ENCODE results near the gene NCK2. TPM values are rescaled to one million over a fixed set of nuclear protein-coding genes. Genes with fewer than 3 reads are reported as not detected.

The NCK2 gene
- polyA plus RNA-seq, 1 experiment, result 20.5 TPM

DNA sequence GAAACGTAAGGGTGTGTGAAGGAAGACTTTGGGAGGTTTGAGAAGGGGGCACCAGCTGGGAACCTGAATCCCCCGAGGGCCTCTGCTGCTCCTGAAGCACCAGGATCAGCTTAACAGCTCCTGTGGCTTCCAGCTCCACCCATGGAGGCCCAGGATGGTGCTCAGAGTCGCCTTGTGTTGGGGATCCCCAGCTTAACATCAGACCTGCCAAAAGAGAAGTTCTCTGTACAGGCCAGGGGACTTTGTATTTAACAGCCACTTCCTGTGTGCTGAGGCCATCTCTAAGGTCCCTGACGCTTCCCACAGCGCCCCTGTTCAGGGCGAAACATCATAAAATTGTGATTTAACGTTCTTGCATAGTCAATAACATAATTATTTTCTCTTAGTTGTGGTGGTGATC lies 77.5 kb downstream of the NCK2 start:
- CTCF ChIA-PET, result interaction anchor here (0.8 kb wide), 1 partner anchor 10 kb away, joined by 3 read pairs; no protein-coding TSS in a partner anchor
- TF ChIP-seq, protein P1, sequence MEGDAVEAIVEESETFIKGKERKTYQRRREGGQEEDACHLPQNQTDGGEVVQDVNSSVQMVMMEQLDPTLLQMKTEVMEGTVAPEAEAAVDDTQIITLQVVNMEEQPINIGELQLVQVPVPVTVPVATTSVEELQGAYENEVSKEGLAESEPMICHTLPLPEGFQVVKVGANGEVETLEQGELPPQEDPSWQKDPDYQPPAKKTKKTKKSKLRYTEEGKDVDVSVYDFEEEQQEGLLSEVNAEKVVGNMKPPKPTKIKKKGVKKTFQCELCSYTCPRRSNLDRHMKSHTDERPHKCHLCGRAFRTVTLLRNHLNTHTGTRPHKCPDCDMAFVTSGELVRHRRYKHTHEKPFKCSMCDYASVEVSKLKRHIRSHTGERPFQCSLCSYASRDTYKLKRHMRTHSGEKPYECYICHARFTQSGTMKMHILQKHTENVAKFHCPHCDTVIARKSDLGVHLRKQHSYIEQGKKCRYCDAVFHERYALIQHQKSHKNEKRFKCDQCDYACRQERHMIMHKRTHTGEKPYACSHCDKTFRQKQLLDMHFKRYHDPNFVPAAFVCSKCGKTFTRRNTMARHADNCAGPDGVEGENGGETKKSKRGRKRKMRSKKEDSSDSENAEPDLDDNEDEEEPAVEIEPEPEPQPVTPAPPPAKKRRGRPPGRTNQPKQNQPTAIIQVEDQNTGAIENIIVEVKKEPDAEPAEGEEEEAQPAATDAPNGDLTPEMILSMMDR (IDR thresholded peaks at IDR 0.05; ENCODE audit: low read depth, low read length), result no peak
- H3K27ac ChIP-seq (ENCODE audit: low read depth, low read length), result no peak overlapping the region
- POLR2A ChIA-PET, result no interaction called here
- no peak for DNase-seq (ENCODE audit: low read depth, low spot score)
- no peaks in the 10 kb centered on the region for H3K9me3 ChIP-seq (ENCODE audit: control insufficient read depth, insufficient read depth, low read length)
- H3K27me3 ChIP-seq (ENCODE audit: control insufficient read depth, insufficient read depth, low read length), result no peaks in the 10 kb centered on the region
- H3K4me3 ChIP-seq (ENCODE audit: low read depth, low read length), result no peak overlapping the region

- TF ChIP-seq, protein P1 (IDR thresholded peaks at IDR 0.05; ENCODE audit: low read depth, low read length), result no peak
- POLR2A ChIA-PET, result no interaction called here
These were observed 79.7 kb downstream of the NCK2 start for GRCh38 chr2:105824446-105824845.

DNA sequence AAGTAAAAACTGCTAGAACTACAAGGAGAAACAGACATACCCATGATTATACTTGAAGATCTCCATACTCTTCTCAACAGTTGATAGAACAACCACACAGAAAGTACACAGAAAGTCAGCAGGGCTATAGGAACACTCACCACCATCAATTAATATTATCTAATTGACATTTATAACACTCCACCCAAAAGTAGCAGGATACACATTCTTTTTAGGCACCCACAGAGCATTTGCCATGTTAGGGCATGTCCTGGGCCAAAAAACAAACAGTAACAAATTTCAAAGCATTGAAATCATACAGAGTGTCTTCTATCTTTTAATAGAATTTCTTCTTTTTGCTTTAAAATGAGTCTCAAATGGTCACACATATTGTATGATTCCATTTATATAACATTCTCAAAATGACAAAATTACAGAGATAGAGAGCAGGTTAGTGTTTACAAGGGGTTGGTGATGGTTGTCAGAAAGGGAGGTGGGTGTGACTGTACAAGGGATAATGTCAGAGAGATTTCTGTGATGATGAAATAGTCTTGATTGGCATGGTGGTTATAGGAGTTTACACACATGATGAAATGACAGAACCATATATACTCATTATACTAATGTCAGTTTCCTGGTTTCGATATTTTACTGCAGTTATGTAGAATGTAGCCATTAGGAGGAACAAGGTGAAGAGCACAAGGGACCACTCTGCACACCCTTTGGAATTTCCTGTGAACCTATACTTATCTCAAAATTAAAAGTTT lies 82.8 kb downstream of the NCK2 start:
- ChIA-PET CTCF (interaction anchor here (0.9 kb wide), 1 partner anchor 13 kb away, joined by 3 read pairs; no protein-coding TSS in a partner anchor), POLR2A (no interaction called here)
- Histone ChIP-seq H3K27ac (ENCODE audit: low read depth, low read length) (no peak overlapping the region), H3K9me3 (ENCODE audit: control insufficient read depth, insufficient read depth, low read length) (no peaks in the 10 kb centered on the region), H3K4me3 (ENCODE audit: low read depth, low read length) (no peak overlapping the region), H3K27me3 (ENCODE audit: control insufficient read depth, insufficient read depth, low read length) (no peaks in the 10 kb centered on the region)
- TF ChIP-seq, protein P1 (IDR thresholded peaks at IDR 0.05; ENCODE audit: low read depth, low read length), result no peak
- DNase-seq (ENCODE audit: low read depth, low spot score), result no peak

More at GRCh38 chr2:105824446-105824845, 79.7 kb downstream of the NCK2 start:
- H3K27ac ChIP-seq (ENCODE audit: low read depth, low read length), result no peak overlapping the region
- no peaks in the 10 kb centered on the region for H3K9me3 ChIP-seq (ENCODE audit: control insufficient read depth, insufficient read depth, low read length)
- no peaks in the 10 kb centered on the region for H3K27me3 ChIP-seq (ENCODE audit: control insufficient read depth, insufficient read depth, low read length)
- DNase-seq (ENCODE audit: low read depth, low spot score), result no peak
- CTCF ChIA-PET, result no interaction called here
- no peak overlapping the region for H3K4me3 ChIP-seq (ENCODE audit: low read depth, low read length)

GRCh38 chr2:105828558-105828957 lies 83.8 kb downstream of the NCK2 start:
- Histone ChIP-seq H3K4me3 (ENCODE audit: low read depth, low read length) (no peak overlapping the region), H3K9me3 (ENCODE audit: control insufficient read depth, insufficient read depth, low read length) (no peaks in the 10 kb centered on the region), H3K27ac (ENCODE audit: low read depth, low read length) (no peak overlapping the region), H3K27me3 (ENCODE audit: control insufficient read depth, insufficient read depth, low read length) (no peaks in the 10 kb centered on the region)
- no peak for DNase-seq (ENCODE audit: low read depth, low spot score)
- TF ChIP-seq, protein P1 (IDR thresholded peaks at IDR 0.05; ENCODE audit: low read depth, low read length), result no peak
- CTCF ChIA-PET, result interaction anchor here (0.9 kb wide), 1 partner anchor 14 kb away, joined by 3 read pairs; no protein-coding TSS in a partner anchor
- POLR2A ChIA-PET, result no interaction called here

GRCh38 chr2:105834931-105835330 lies 90.2 kb downstream of the NCK2 start:
- DNase-seq (ENCODE audit: low read depth, low spot score), result no peak
- Histone ChIP-seq H3K27me3 (ENCODE audit: control insufficient read depth, insufficient read depth, low read length) (no peaks in the 10 kb centered on the region), H3K4me3 (ENCODE audit: low read depth, low read length) (no peak overlapping the region), H3K9me3 (ENCODE audit: control insufficient read depth, insufficient read depth, low read length) (peaks cover 9% of the 10 kb centered on the region), H3K27ac (ENCODE audit: low read depth, low read length) (no peak overlapping the region)
- TF ChIP-seq, protein P1 (IDR thresholded peaks at IDR 0.05; ENCODE audit: low read depth, low read length), result no peak
- CTCF ChIA-PET, result no interaction called here
- POLR2A ChIA-PET, result no interaction called here
